SK-N-SH (cell line): ENCODE measurements around the gene PPCS. TPM values are rescaled to one million over a fixed set of nuclear protein-coding genes. Genes with fewer than 3 reads are reported as not detected.

Source experiments
- CTCF ChIA-PET: fragments of 300-600, 350-600 bp; formaldehyde crosslinking; extraction: SDS; loops from one replicate; lab custom pipeline; 2021; lab: Yijun Ruan, JAX
- POLR2A ChIA-PET: fragments of 350-600 bp; sonication (Branson Sonifier 250); formaldehyde crosslinking; extraction: SDS; loops from one replicate; lab custom pipeline; 2020; ENCODE audit warnings: antibody characterized with exemption, inconsistent platforms; lab: Yijun Ruan, JAX
- DNase-seq: peaks from one replicate; pipeline ENCODE4 v3.0.0; 2012
- H2AFZ ChIP-seq: fragments of 200-600 bp; sonication (generic); 2 replicates; pipeline ENCODE4 v1.8.1; 2016; ENCODE audit warnings: antibody characterized with exemption, mild to moderate bottlenecking, low read depth
- H3F3A ChIP-seq: fragments of 200-600 bp; sonication (generic); replicated peaks from 2 replicates; pipeline ENCODE3; 2016; ENCODE audit warnings: antibody characterized with exemption, mild to moderate bottlenecking; ENCODE audit not compliant: insufficient read depth
- H3K27ac ChIP-seq, 2 experiments: fragments of 200-500 bp in 1 of 2; fragments of 200-600 bp in 1 of 2; sonication (Bioruptor generic) in 1 of 2; sonication (generic), shearing (Covaris generic) in 1 of 2; 2 replicates each; pipeline versions ENCODE4 v1.5.1 to v1.6.1; 2014 to 2016; ENCODE audit warnings: low read depth in 2 of 2, inconsistent platforms in 1 of 2, low read length in 1 of 2, mild to moderate bottlenecking in 1 of 2, mixed read lengths in 1 of 2
- H3K27me3 ChIP-seq: fragments of 200-600 bp; sonication (generic), shearing (Covaris generic); 2 replicates; pipeline ENCODE4 v1.6.1; 2016; ENCODE audit warnings: mixed run types; ENCODE audit not compliant: insufficient read depth
- H3K36me3 ChIP-seq, 2 experiments: fragments of 200-500 bp in 1 of 2; fragments of 200-600 bp in 1 of 2; sonication (Bioruptor generic) in 1 of 2; sonication (generic) in 1 of 2; replicated peaks in 1 of 2; 2 replicates each; pipeline versions ENCODE3 to v1.5.1; 2014 to 2016; ENCODE audit warnings: low read length in 1 of 2, mild to moderate bottlenecking in 1 of 2; ENCODE audit not compliant: insufficient read depth in 2 of 2, control insufficient read depth in 1 of 2
- H3K4me1 ChIP-seq, 2 experiments: fragments of 200-500 bp in 1 of 2; fragments of 200-600 bp in 1 of 2; sonication (Bioruptor generic) in 1 of 2; sonication (generic), shearing (Covaris generic) in 1 of 2; 2 replicates each; pipeline versions ENCODE4 v1.5.1 to v1.6.1; 2014 to 2016; ENCODE audit warnings: low read depth in 1 of 2, low read length in 1 of 2, mixed run types in 1 of 2; ENCODE audit not compliant: insufficient read depth in 2 of 2, control insufficient read depth in 1 of 2
- H3K4me2 ChIP-seq: fragments of 200-600 bp; sonication (generic), shearing (Covaris generic); 2 replicates; pipeline ENCODE4 v1.6.1; 2017; ENCODE audit warnings: mixed run types
- H3K4me3 ChIP-seq, 2 experiments: fragments of 200-500 bp in 1 of 2; fragments of 200-600 bp in 1 of 2; sonication (Bioruptor generic) in 1 of 2; sonication (generic), shearing (Covaris generic) in 1 of 2; 2 replicates each; pipeline versions ENCODE4 v1.5.1 to v1.8.1; 2014 to 2016; ENCODE audit warnings: low read depth in 2 of 2, inconsistent platforms in 1 of 2, low read length in 1 of 2, mild to moderate bottlenecking in 1 of 2, mixed read lengths in 1 of 2, moderate library complexity in 1 of 2
- H3K79me2 ChIP-seq: fragments of 200-600 bp; sonication (generic); 2 replicates; pipeline ENCODE4 v1.8.1; 2017; ENCODE audit warnings: mild to moderate bottlenecking; ENCODE audit not compliant: insufficient read depth
- H3K9ac ChIP-seq: fragments of 200-600 bp; sonication (generic); 2 replicates; pipeline ENCODE4 v1.6.1; 2017; ENCODE audit warnings: mixed run types
- H3K9me2 ChIP-seq: fragments of 200-600 bp; sonication (generic); 2 replicates; pipeline ENCODE4 v1.6.1; 2017; ENCODE audit warnings: mixed run types
- H3K9me3 ChIP-seq: fragments of 200-600 bp; sonication (generic); 2 replicates; pipeline ENCODE4 v1.6.1; 2017; ENCODE audit warnings: mixed run types, mild to moderate bottlenecking, moderate library complexity
- H4K20me1 ChIP-seq: fragments of 200-600 bp; sonication (generic); 2 replicates; pipeline ENCODE4 v1.6.1; 2017; ENCODE audit warnings: mild to moderate bottlenecking, mixed run types; ENCODE audit not compliant: insufficient read depth
- CHD2 ChIP-seq: fragments of 150-350 bp; IDR thresholded peaks from 2 replicates; pipeline ENCODE4 v1.6.1; 2018; ENCODE audit warnings: low read length; ENCODE audit not compliant: partially characterized antibody
- EP300 ChIP-seq, 2 experiments: IDR thresholded peaks; 2 replicates each; pipeline versions ENCODE4 v1.4.0 to v1.6.1; 2012; ENCODE audit warnings: borderline replicate concordance in 1 of 2, low read depth in 1 of 2, low read length in 1 of 2
- EZH2phosphoT487 ChIP-seq: fragments of 200-600 bp; sonication (generic); IDR thresholded peaks from 2 replicates; pipeline ENCODE4 v1.6.1; 2017; ENCODE audit warnings: low read depth, mixed run types, mild to moderate bottlenecking, antibody characterized with exemption, moderate library complexity, borderline replicate concordance
- FOXM1 ChIP-seq: IDR thresholded peaks from 2 replicates; pipeline ENCODE4 v1.4.0; 2012; ENCODE audit warnings: low read depth, mild to moderate bottlenecking
- GATA2 ChIP-seq: sonication (generic); formaldehyde crosslinking; IDR thresholded peaks from 2 replicates; pipeline ENCODE4 v1.5.0; 2020; ENCODE audit warnings: mild to moderate bottlenecking, missing genetic modification reagents
- JUND ChIP-seq: IDR thresholded peaks from 2 replicates; pipeline ENCODE4 v1.4.0; 2012
- MAX ChIP-seq: IDR thresholded peaks from 2 replicates; pipeline ENCODE4 v1.4.0; 2012; ENCODE audit warnings: low read depth
- NFIC ChIP-seq: IDR thresholded peaks from 2 replicates; pipeline ENCODE4 v1.4.0; 2012; ENCODE audit warnings: borderline replicate concordance
- NRF1 ChIP-seq: IDR thresholded peaks from 2 replicates; pipeline ENCODE4 v1.6.1; 2012; ENCODE audit warnings: low read depth, mild to moderate bottlenecking, low read length
- POLR2AphosphoS5 ChIP-seq: IDR thresholded peaks from 2 replicates; pipeline ENCODE4 v1.6.1; 2012; ENCODE audit warnings: low read depth, low read length
- RAD21 ChIP-seq: IDR thresholded peaks from 2 replicates; pipeline ENCODE4 v1.6.1; 2012; ENCODE audit warnings: mild to moderate bottlenecking, low read length
- SMC3 ChIP-seq: IDR thresholded peaks from 2 replicates; pipeline ENCODE4 v1.6.1; 2012; ENCODE audit warnings: low read depth, low read length, improper control_type of control experiment
- TCF12 ChIP-seq: IDR thresholded peaks from 2 replicates; pipeline ENCODE4 v1.4.0; 2012
- ZBTB33 ChIP-seq: IDR thresholded peaks from 2 replicates; pipeline ENCODE4 v1.4.0; 2012; ENCODE audit warnings: low read depth, borderline replicate concordance
- WGBS: methylation state at CpG from one replicate; pipeline ENCODE4 v1.1.6; 2017; ENCODE audit warnings: low lambda C conversion rate; 5-methylcytosine and 5-hydroxymethylcytosine counted together
- polyA plus RNA-seq, 3 experiments: library from polyadenylated mRNA; depleted of rRNA; stranded (reverse); fragments of >200 nt; gene quantifications; 2 replicates each; pipeline ENCODE4 v1.2.3, GENCODE V29; 2012
- TF ChIP-seq, protein P1 (sequence below): IDR thresholded peaks from 2 replicates; pipeline ENCODE4 v1.6.1; 2012; ENCODE audit warnings: mild to moderate bottlenecking, low read depth, low read length, moderate library complexity
- TF ChIP-seq, protein P2 (sequence below): IDR thresholded peaks from 2 replicates; pipeline ENCODE4 v1.4.0; 2012; ENCODE audit warnings: low read depth, borderline replicate concordance

PPCS gene
- polyA plus RNA-seq, 1 of the 3 experiments (the other 2 are of a cell fraction), result 40.0 TPM

DNA sequence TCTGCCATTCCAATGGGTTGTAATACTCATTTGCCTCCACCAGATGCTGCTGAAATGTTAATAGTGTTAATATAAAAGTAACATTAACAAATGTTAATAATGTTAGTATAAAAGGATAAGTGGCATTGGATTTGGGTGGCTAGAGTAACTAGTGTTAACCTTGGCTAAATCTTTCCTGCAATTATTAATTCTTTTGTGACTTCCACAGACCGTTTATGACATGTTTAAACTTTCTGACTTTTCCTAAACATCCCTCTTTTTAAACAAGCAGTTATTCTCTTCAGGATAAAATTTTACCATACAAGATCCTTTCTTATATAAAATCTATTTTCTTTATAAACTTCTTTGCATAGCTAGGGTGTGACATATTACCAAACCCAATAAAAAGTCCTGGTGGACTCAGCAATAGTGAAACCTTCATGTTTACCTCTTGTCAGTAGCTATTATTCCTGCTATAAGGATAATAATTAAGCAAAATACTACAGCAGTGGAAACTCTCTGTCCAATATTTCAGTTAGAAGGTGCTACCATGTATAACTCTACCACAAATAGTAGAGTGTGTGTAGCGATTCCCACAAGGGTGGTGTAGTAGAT, 48.3 kb downstream of the PPCS start:
- no peak overlapping the region for H3K9ac ChIP-seq
- 67% methylated on average over 2 of the region's 2 CpGs for WGBS

More for the DNA sequence above, 48.3 kb downstream of the PPCS start:
- Histone ChIP-seq H3F3A (no peaks in the 10 kb centered on the region), H3K4me3 (no peak overlapping the region), H3K27ac (no peak overlapping the region), H3K9me3 (peaks cover 27% of the 10 kb centered on the region), H3K9me2 (no peaks in the 10 kb centered on the region), H3K27me3 (no peaks in the 10 kb centered on the region), H4K20me1 (no peaks in the 10 kb centered on the region), H3K4me2 (no peak overlapping the region), H3K79me2 (no peaks in the 10 kb centered on the region), H2AFZ (no peak overlapping the region), H3K36me3 (peaks cover 0 to 14% of the 10 kb centered on the region in 2 experiments), H3K4me1 (no peaks in the 10 kb centered on the region)
- ChIA-PET CTCF (no interaction called here), POLR2A (no interaction called here)
- TF ChIP-seq RAD21 (no peak), GATA2 (CRISPR knock-in tag) (no peak), MAX (no peak), EP300 (IDR thresholded peaks at IDR 0.05; ENCODE audit: borderline replicate concordance in 1 of 2, low read depth in 1 of 2, low read length in 1 of 2) (no peak), NRF1 (no peak), POLR2AphosphoS5 (no peak), JUND (no peak), ZBTB33 (no peak), EZH2phosphoT487 (no peak), SMC3 (no peak), NFIC (no peak), TCF12 (no peak), CHD2 (no peak), FOXM1 (no peak)
- TF ChIP-seq, protein P1, sequence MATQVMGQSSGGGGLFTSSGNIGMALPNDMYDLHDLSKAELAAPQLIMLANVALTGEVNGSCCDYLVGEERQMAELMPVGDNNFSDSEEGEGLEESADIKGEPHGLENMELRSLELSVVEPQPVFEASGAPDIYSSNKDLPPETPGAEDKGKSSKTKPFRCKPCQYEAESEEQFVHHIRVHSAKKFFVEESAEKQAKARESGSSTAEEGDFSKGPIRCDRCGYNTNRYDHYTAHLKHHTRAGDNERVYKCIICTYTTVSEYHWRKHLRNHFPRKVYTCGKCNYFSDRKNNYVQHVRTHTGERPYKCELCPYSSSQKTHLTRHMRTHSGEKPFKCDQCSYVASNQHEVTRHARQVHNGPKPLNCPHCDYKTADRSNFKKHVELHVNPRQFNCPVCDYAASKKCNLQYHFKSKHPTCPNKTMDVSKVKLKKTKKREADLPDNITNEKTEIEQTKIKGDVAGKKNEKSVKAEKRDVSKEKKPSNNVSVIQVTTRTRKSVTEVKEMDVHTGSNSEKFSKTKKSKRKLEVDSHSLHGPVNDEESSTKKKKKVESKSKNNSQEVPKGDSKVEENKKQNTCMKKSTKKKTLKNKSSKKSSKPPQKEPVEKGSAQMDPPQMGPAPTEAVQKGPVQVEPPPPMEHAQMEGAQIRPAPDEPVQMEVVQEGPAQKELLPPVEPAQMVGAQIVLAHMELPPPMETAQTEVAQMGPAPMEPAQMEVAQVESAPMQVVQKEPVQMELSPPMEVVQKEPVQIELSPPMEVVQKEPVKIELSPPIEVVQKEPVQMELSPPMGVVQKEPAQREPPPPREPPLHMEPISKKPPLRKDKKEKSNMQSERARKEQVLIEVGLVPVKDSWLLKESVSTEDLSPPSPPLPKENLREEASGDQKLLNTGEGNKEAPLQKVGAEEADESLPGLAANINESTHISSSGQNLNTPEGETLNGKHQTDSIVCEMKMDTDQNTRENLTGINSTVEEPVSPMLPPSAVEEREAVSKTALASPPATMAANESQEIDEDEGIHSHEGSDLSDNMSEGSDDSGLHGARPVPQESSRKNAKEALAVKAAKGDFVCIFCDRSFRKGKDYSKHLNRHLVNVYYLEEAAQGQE, result no peak
- TF ChIP-seq, protein P2, sequence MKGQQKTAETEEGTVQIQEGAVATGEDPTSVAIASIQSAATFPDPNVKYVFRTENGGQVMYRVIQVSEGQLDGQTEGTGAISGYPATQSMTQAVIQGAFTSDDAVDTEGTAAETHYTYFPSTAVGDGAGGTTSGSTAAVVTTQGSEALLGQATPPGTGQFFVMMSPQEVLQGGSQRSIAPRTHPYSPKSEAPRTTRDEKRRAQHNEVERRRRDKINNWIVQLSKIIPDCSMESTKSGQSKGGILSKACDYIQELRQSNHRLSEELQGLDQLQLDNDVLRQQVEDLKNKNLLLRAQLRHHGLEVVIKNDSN, result no peak
- no peak for DNase-seq
